Thoracic aorta (tissue), 2 donors: ENCODE measurements around the gene MBNL1. TPM values are rescaled to one million over a fixed set of nuclear protein-coding genes. Genes with fewer than 3 reads are reported as not detected.
A peak's percentile ranks its signal among the peaks of the same experiment; 100 is the strongest.

ENCODE experiments used
- ATAC-seq: fragments of 150-250 bp; one replicate; pipeline ENCODE4 v1.8.0; 2017; ENCODE audit warnings: low read depth; ENCODE audit not compliant: insufficient number of reproducible peaks, low FRiP score
- DNase-seq: peaks from one replicate; pipeline ENCODE4 v3.0.0-alpha.2; 2020; ENCODE audit warnings: low spot score
- H3K27ac ChIP-seq, 2 donors: fragments of 200-600 bp; sonication (generic); 1 replicate in 1 of 2; 2 replicates in 1 of 2; pipeline ENCODE4 v1.5.1; 2016; ENCODE audit warnings: mild to moderate bottlenecking in 2 of 2, moderate library complexity in 2 of 2
- H3K27me3 ChIP-seq: fragments of 200-600 bp; sonication (generic); replicated peaks from 2 replicates; pipeline ENCODE4 v1.6.0; 2016; ENCODE audit warnings: mild to moderate bottlenecking; ENCODE audit not compliant: insufficient read depth
- H3K36me3 ChIP-seq: fragments of 200-600 bp; sonication (generic); one replicate; pipeline ENCODE4 v1.5.1; 2016
- H3K4me1 ChIP-seq, 2 donors: fragments of 200-600 bp; sonication (generic); 1 replicate in 1 of 2; 2 replicates in 1 of 2; pipeline versions ENCODE4 v1.5.1 to v1.6.0; 2016; ENCODE audit warnings: low read depth in 2 of 2, mild to moderate bottlenecking in 1 of 2; ENCODE audit not compliant: control insufficient read depth in 1 of 2
- H3K4me3 ChIP-seq: fragments of 200-600 bp; sonication (generic); 2 replicates; pipeline ENCODE4 v1.5.1; 2016; ENCODE audit warnings: mild to moderate bottlenecking
- H3K9me3 ChIP-seq: fragments of 200-600 bp; sonication (generic); 2 replicates; pipeline ENCODE4 v1.5.1; 2016
- total RNA-seq, 2 donors: library from RNA; depleted of rRNA; stranded (reverse); fragments of >200 nt; gene quantifications; one replicate each; pipeline versions ENCODE4 v1.1.0 to v1.2.3, GENCODE V29; 2016
- TF ChIP-seq, protein P1 (sequence below): fragments of 200-600 bp; sonication (generic); IDR thresholded peaks from one replicate; pipeline ENCODE4 v1.5.1; 2019; ENCODE audit warnings: antibody characterized with exemption

The MBNL1 gene
- total RNA-seq, 2 donors from 2014 or later, result 783 to 1,062 TPM

GRCh38 chr3:152345233-152345632 lies 76.5 kb downstream of the MBNL1 start:
- ATAC-seq, result no peak
- DNase-seq, result no peak
- H3K4me1 ChIP-seq, result peaks cover 72 to 84% of the 10 kb centered on the region in 2 donors
- H3K27ac ChIP-seq, result peak overlapping the region; percentile 20 to 32
- TF ChIP-seq, protein P1, sequence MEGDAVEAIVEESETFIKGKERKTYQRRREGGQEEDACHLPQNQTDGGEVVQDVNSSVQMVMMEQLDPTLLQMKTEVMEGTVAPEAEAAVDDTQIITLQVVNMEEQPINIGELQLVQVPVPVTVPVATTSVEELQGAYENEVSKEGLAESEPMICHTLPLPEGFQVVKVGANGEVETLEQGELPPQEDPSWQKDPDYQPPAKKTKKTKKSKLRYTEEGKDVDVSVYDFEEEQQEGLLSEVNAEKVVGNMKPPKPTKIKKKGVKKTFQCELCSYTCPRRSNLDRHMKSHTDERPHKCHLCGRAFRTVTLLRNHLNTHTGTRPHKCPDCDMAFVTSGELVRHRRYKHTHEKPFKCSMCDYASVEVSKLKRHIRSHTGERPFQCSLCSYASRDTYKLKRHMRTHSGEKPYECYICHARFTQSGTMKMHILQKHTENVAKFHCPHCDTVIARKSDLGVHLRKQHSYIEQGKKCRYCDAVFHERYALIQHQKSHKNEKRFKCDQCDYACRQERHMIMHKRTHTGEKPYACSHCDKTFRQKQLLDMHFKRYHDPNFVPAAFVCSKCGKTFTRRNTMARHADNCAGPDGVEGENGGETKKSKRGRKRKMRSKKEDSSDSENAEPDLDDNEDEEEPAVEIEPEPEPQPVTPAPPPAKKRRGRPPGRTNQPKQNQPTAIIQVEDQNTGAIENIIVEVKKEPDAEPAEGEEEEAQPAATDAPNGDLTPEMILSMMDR, result no peak
- no peak overlapping the region for H3K4me3 ChIP-seq
- no peaks in the 10 kb centered on the region for H3K9me3 ChIP-seq
- no peaks in the 10 kb centered on the region for H3K27me3 ChIP-seq
- peaks cover 4% of the 10 kb centered on the region for H3K36me3 ChIP-seq

GRCh38 chr3:152346058-152346457 lies 77.3 kb downstream of the MBNL1 start:
- no peak for DNase-seq
- TF ChIP-seq, protein P1, result no peak
- ATAC-seq, result no peak
- H3K27me3 ChIP-seq, result no peaks in the 10 kb centered on the region
- H3K4me1 ChIP-seq, result peaks cover 73 to 82% of the 10 kb centered on the region in 2 donors
- H3K4me3 ChIP-seq, result no peak overlapping the region
- H3K36me3 ChIP-seq, result peaks cover 4% of the 10 kb centered on the region
- H3K27ac ChIP-seq, result no peak overlapping the region
- no peaks in the 10 kb centered on the region for H3K9me3 ChIP-seq

DNA sequence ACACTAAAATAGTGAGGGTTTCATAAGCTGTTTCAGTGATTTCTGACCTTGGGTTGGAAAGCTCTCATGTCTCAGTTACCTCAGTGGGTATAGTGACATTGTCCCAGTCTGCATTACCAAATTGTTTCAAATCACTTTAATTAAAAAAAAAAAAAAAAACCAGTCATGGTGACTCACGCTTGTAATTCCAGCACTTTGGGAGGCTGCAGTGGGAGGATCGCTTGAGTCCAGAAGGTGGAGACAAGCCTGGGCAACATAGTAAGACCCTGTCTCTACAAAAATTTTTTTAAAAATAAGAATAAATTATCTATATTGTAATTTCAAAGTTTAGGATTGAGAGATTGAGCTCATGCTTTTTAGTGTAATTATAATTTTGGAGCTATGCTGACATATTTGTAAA lies 78.0 kb downstream of the MBNL1 start:
- ATAC-seq, result no peak
- Histone ChIP-seq H3K36me3 (peaks cover 4% of the 10 kb centered on the region), H3K4me1 (peaks cover 69 to 82% of the 10 kb centered on the region in 2 donors), H3K27ac (no peak overlapping the region), H3K27me3 (no peaks in the 10 kb centered on the region), H3K4me3 (no peak overlapping the region), H3K9me3 (no peaks in the 10 kb centered on the region)
- TF ChIP-seq, protein P1, result no peak
- no peak for DNase-seq

GRCh38 chr3:152348436-152349177 lies 79.9 kb downstream of the MBNL1 start:
- no peaks in the 10 kb centered on the region for H3K27me3 ChIP-seq
- DNase-seq (no peak), ATAC-seq (no peak)
- peak overlapping the region in 1 of 2 donors; percentile 39 for H3K27ac ChIP-seq
- peaks cover 4% of the 10 kb centered on the region for H3K36me3 ChIP-seq
- TF ChIP-seq, protein P1, result no peak
- H3K9me3 ChIP-seq, result no peaks in the 10 kb centered on the region
- no peak overlapping the region for H3K4me3 ChIP-seq
- H3K4me1 ChIP-seq, result peaks cover 53 to 82% of the 10 kb centered on the region in 2 donors

DNA sequence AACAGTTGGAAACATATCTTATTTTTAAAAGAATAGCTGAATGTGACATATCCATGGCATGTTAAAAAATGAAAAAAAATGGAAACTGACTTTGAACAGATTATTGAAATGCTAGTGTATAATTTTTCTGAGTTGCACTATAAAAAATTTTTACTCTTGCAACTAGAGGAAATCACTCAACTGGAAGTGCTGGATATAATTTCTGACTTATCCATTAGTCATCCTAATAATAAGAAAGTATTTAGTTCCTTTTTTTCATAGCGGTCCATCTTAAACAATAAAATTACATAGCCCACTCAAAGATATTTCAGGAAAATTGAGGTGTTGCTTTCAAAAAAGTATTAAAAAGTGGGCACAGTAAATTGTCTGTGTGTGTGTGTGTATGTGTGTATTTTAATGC lies 80.7 kb downstream of the MBNL1 start:
- Histone ChIP-seq H3K4me3 (no peak overlapping the region), H3K27ac (peak overlapping the region in 1 of 2 donors; percentile 14), H3K27me3 (no peaks in the 10 kb centered on the region), H3K4me1 (peaks cover 55 to 85% of the 10 kb centered on the region in 2 donors), H3K36me3 (peaks cover 4% of the 10 kb centered on the region), H3K9me3 (no peaks in the 10 kb centered on the region)
- no peak for DNase-seq
- TF ChIP-seq, protein P1, result no peak
- ATAC-seq, result no peak
